SH-SY5Y (cell line): ENCODE data around the gene TMEM271.

Source experiments
- GATA2 ChIP-seq: IDR thresholded peaks from 2 replicates; pipeline ENCODE4 v1.6.1; 2011; ENCODE audit warnings: mild to moderate bottlenecking, low read depth, low read length
- GATA3 ChIP-seq: IDR thresholded peaks from 2 replicates; pipeline ENCODE4 v1.6.1; 2011; ENCODE audit warnings: low read depth, mild to moderate bottlenecking, low read length, moderate library complexity

Gene TMEM271

GRCh38 chr4:576245-576821 lies at the start of gene TMEM271:
Gene TMEM271, minus strand, starts transcription at chr4:576295. Its CDS starts 233 bp downstream, at chr4:576062.
- TF ChIP-seq GATA3 = no peak
- TF ChIP-seq GATA2 = no peak

GRCh38 chr4:625631-626161 lies 49.6 kb upstream of the TMEM271 start:
- TF ChIP-seq GATA2 = no peak
- no peak for TF ChIP-seq GATA3

GRCh38 chr4:624705-625590 lies 48.9 kb upstream of the TMEM271 start, which contains the start of gene PDE6B:
Gene PDE6B, plus strand, starts transcription at chr4:625573. Its CDS starts 54 bp downstream, at chr4:625627.
- no peak for TF ChIP-seq GATA2
- no peak for TF ChIP-seq GATA3

- TF ChIP-seq GATA3 = no peak
- TF ChIP-seq GATA2 = no peak
These were observed 47.9 kb upstream of the TMEM271 start for GRCh38 chr4:623914-624566.

GRCh38 chr4:622996-623913 lies 47.2 kb upstream of the TMEM271 start:
- TF ChIP-seq GATA3 (no peak), GATA2 (no peak)

- TF ChIP-seq GATA2 = no peak
- TF ChIP-seq GATA3 = no peak
These were observed 46.2 kb upstream of the TMEM271 start for GRCh38 chr4:622071-622995.

GRCh38 chr4:621296-622070 lies 45.4 kb upstream of the TMEM271 start:
- TF ChIP-seq GATA3 (no peak), GATA2 (no peak)

GRCh38 chr4:620851-621261 lies 44.8 kb upstream of the TMEM271 start:
- no peak for TF ChIP-seq GATA2
- no peak for TF ChIP-seq GATA3

- TF ChIP-seq GATA3 (no peak), GATA2 (no peak)
These were observed 44.1 kb upstream of the TMEM271 start for GRCh38 chr4:620201-620600.

GRCh38 chr4:617644-618641 lies 41.8 kb upstream of the TMEM271 start:
- TF ChIP-seq GATA3 (no peak), GATA2 (no peak)

- TF ChIP-seq GATA3 = no peak
- TF ChIP-seq GATA2 = no peak
These were observed 41.0 kb upstream of the TMEM271 start for GRCh38 chr4:616911-617643.
